WTC11 (cell line): ENCODE data around the gene RPL11. TPM values are rescaled to one million over a fixed set of nuclear protein-coding genes. Genes with fewer than 3 reads are reported as not detected.

Source experiments
- ATAC-seq: fragments of 200-7000 bp; cut with Tn5 transposase; 2 replicates; pipeline ENCODE4 v1.10.0; 2021; ENCODE audit warnings: mild to moderate bottlenecking, moderate library complexity
- CTCF ChIA-PET: fragments of 300-600 bp; sonication (Branson Sonifier 250); formaldehyde crosslinking; loops from one replicate; lab custom pipeline; 2021; ENCODE audit warnings: antibody characterized with exemption; lab: Charles Lee
- POLR2A ChIA-PET: fragments of 350-600 bp; sonication (Branson Sonifier 250); formaldehyde crosslinking; loops from one replicate; lab custom pipeline; 2021; ENCODE audit warnings: antibody characterized with exemption; lab: Charles Lee
- DNase-seq: peaks from one replicate; pipeline ENCODE4 v3.0.0; 2021; ENCODE audit warnings: low spot score
- H3K27ac Mint-ChIP-seq: 2 replicates; pipeline ENCODE4 v1.8.0; 2021; ENCODE audit warnings: mixed read lengths
- H3K27me3 Mint-ChIP-seq: 2 replicates; pipeline ENCODE4 v1.8.0; 2021; ENCODE audit warnings: low read depth, mild to moderate bottlenecking, moderate library complexity, mixed read lengths
- H3K36me3 Mint-ChIP-seq: 2 replicates; pipeline ENCODE4 v1.8.0; 2021; ENCODE audit warnings: mixed read lengths
- H3K4me1 Mint-ChIP-seq: 2 replicates; pipeline ENCODE4 v1.8.0; 2022; ENCODE audit warnings: mixed read lengths
- H3K4me3 Mint-ChIP-seq: 2 replicates; pipeline ENCODE4 v1.8.0; 2021; ENCODE audit warnings: mild to moderate bottlenecking, moderate library complexity, mixed read lengths
- H3K9me3 Mint-ChIP-seq: 2 replicates; pipeline ENCODE4 v1.8.0; 2021; ENCODE audit warnings: mixed read lengths
- FOXP1 ChIP-seq: sonication (generic); formaldehyde crosslinking; IDR thresholded peaks from 2 replicates; pipeline ENCODE4 v1.8.0; 2022; ENCODE audit warnings: missing genetic modification reagents, mild to moderate bottlenecking, moderate library complexity, borderline replicate concordance
- HMGA2 ChIP-seq: fragments of 250-450 bp; sonication (Bioruptor Pico); IDR thresholded peaks from 2 replicates; pipeline ENCODE4 v1.4.0; 2021; ENCODE audit warnings: mild to moderate bottlenecking, moderate library complexity
- NFATC4 ChIP-seq: fragments of 250-450 bp; sonication (Bioruptor Pico); IDR thresholded peaks from 2 replicates; pipeline ENCODE4 v1.9.0; 2021; ENCODE audit warnings: mild to moderate bottlenecking
- NFYB ChIP-seq: sonication (generic); formaldehyde crosslinking; conservative IDR thresholded peaks from 2 replicates; pipeline ENCODE4 v1.8.0; 2022; ENCODE audit warnings: low read depth, missing genetic modification reagents
- SMAD3 ChIP-seq: sonication (generic); formaldehyde crosslinking; IDR thresholded peaks from 2 replicates; pipeline ENCODE4 v1.8.0; 2022; ENCODE audit warnings: missing genetic modification reagents, mild to moderate bottlenecking, borderline replicate concordance
- TCF7 ChIP-seq: sonication (generic); formaldehyde crosslinking; IDR thresholded peaks from 2 replicates; pipeline ENCODE4 v1.8.0; 2022; ENCODE audit warnings: mild to moderate bottlenecking, low read depth, missing genetic modification reagents, moderate library complexity
- TEAD4 ChIP-seq: sonication (generic); formaldehyde crosslinking; IDR thresholded peaks from 2 replicates; pipeline ENCODE4 v1.8.0; 2022; ENCODE audit warnings: mild to moderate bottlenecking, missing genetic modification reagents
- ZNF396 ChIP-seq: fragments of 250-450 bp; sonication (Bioruptor Pico); IDR thresholded peaks from 2 replicates; pipeline ENCODE4 v1.8.0; 2021; ENCODE audit warnings: mild to moderate bottlenecking, moderate library complexity, borderline replicate concordance
- ZNF671 ChIP-seq: fragments of 250-450 bp; sonication (Bioruptor Pico); IDR thresholded peaks from 2 replicates; pipeline ENCODE4 v1.8.0; 2021; ENCODE audit warnings: mild to moderate bottlenecking
- total RNA-seq: library from RNA; stranded (reverse); gene quantifications from 3 replicates; pipeline ENCODE4 v1.2.3, GENCODE V29; 2021
- TF ChIP-seq, protein P1 (sequence below): fragments of 250-450 bp; sonication (Bioruptor Pico); IDR thresholded peaks from 2 replicates; pipeline ENCODE4 v1.9.0; 2021; ENCODE audit warnings: mild to moderate bottlenecking, borderline replicate concordance
- TF ChIP-seq, protein P2 (sequence below): sonication (generic); formaldehyde crosslinking; IDR thresholded peaks from 2 replicates; pipeline ENCODE4 v1.8.0; 2023; ENCODE audit warnings: missing genetic modification reagents, mild to moderate bottlenecking, borderline replicate concordance
- TF ChIP-seq, protein P3 (sequence below): sonication (generic); formaldehyde crosslinking; IDR thresholded peaks from 2 replicates; pipeline ENCODE4 v1.8.0; 2022; ENCODE audit warnings: mild to moderate bottlenecking, missing genetic modification reagents
- TF ChIP-seq, protein P4 (sequence below): fragments of 250-450 bp; sonication (Bioruptor Pico); IDR thresholded peaks from 2 replicates; pipeline ENCODE4 v2.1.2; 2022; ENCODE audit warnings: mild to moderate bottlenecking, moderate library complexity
- TF ChIP-seq, protein P5 (sequence below): sonication (generic); formaldehyde crosslinking; IDR thresholded peaks from 2 replicates; pipeline ENCODE4 v1.8.1; 2022; ENCODE audit warnings: missing genetic modification reagents, borderline replicate concordance
- TF ChIP-seq, protein P6 (sequence below): sonication (generic); formaldehyde crosslinking; IDR thresholded peaks from 2 replicates; pipeline ENCODE4 v1.8.1; 2023; ENCODE audit warnings: mild to moderate bottlenecking, moderate library complexity, missing genetic modification reagents

RPL11 gene
- total RNA-seq, 1 experiment from 2014 or later: 1,406 TPM

DNA sequence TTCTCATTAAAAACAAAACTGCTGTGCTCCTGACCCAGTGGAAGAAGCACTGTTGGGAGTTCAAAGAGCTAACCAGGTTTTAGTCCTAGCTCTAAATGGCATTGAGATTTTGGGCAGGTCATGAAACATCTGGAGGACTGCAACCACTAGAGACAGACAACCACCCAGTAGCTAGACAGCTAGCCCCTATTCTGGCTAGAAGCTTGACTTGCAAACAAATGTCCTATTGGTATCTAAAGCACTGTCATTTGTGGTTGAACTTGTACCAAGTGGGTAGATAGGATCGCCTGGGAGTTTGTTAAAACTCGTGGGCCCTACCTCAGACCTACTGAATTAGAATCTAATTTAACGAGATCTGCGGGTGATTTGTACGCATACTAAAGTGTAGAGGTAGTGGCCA is 6.9 kb downstream of the RPL11 start:
- DNase-seq (no peak), ATAC-seq (no peak)
- no peak overlapping the region for H3K4me3 Mint-ChIP-seq
- TF ChIP-seq NFATC4 (CRISPR knock-in tag): 0 out of 2 replicates have a peak, but pooled peaks have one; percentile 4
- no peak for TF ChIP-seq TEAD4
- TF ChIP-seq, protein P1, sequence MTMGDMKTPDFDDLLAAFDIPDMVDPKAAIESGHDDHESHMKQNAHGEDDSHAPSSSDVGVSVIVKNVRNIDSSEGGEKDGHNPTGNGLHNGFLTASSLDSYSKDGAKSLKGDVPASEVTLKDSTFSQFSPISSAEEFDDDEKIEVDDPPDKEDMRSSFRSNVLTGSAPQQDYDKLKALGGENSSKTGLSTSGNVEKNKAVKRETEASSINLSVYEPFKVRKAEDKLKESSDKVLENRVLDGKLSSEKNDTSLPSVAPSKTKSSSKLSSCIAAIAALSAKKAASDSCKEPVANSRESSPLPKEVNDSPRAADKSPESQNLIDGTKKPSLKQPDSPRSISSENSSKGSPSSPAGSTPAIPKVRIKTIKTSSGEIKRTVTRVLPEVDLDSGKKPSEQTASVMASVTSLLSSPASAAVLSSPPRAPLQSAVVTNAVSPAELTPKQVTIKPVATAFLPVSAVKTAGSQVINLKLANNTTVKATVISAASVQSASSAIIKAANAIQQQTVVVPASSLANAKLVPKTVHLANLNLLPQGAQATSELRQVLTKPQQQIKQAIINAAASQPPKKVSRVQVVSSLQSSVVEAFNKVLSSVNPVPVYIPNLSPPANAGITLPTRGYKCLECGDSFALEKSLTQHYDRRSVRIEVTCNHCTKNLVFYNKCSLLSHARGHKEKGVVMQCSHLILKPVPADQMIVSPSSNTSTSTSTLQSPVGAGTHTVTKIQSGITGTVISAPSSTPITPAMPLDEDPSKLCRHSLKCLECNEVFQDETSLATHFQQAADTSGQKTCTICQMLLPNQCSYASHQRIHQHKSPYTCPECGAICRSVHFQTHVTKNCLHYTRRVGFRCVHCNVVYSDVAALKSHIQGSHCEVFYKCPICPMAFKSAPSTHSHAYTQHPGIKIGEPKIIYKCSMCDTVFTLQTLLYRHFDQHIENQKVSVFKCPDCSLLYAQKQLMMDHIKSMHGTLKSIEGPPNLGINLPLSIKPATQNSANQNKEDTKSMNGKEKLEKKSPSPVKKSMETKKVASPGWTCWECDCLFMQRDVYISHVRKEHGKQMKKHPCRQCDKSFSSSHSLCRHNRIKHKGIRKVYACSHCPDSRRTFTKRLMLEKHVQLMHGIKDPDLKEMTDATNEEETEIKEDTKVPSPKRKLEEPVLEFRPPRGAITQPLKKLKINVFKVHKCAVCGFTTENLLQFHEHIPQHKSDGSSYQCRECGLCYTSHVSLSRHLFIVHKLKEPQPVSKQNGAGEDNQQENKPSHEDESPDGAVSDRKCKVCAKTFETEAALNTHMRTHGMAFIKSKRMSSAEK (CRISPR knock-in tag): 0 out of 2 replicates have a peak, but pooled peaks have one; percentile 57
- TF ChIP-seq, all 79 proteins: peak for 2
- Mint-ChIP-seq H3K27ac (peak overlapping the region; percentile 78), H3K27me3 (no peaks in the 10 kb centered on the region), H3K4me1 (peaks cover 38% of the 10 kb centered on the region), H3K9me3 (no peaks in the 10 kb centered on the region), H3K36me3 (peaks cover 89% of the 10 kb centered on the region)
- ChIA-PET CTCF (interaction anchor here (0.6 to 2.4 kb wide), 6 partner anchors 20 to 831 kb away, joined by 3 to 12 read pairs (median 4); no protein-coding TSS in a partner anchor), POLR2A (interaction anchor here (0.9 kb wide), 1 partner anchor 100 kb away, joined by 3 read pairs; no protein-coding TSS in a partner anchor)

DNA sequence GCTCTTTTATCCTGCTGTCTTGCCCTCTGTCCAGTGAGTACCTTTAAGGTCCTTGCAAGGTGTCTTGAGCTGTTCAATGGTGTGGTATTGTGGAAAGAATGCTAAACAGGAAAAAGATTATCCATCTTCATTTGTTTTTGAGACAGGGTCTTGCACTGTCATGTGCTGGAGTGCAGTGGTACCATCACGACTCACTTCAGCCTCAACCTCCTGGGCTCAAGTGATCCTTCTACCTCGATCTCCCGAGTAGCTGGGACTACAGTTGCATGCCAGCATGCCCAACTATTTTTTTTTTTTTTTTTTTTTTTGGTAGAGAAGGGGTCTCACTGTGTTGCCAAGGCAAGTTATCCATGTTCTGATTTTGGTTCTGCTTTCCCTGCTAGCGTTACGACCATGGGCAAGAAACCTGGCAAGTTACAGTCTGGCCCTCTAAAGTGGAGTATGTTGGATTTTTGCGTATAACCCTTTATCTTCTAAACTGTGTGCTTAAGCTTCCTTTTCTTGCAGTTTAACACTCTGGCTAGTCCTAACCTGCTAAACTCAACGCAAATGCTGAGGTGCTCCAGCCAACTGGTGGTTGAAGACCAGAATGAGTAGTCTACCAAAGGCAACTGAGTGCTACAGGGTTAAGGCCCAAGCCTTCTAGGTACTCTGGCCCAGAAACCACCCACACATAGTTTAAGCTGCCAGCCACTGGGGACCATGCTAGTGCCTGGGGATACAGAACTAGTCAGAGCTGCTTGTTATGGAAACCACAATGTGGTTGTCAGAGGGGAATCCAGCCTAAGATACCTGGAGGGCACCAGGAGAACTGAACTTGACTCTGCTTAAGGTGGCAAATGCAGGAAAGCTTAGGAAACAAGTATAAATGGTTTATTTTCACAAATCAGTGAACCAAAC is 7.9 kb downstream of the RPL11 start:
- no peaks in the 10 kb centered on the region for H3K9me3 Mint-ChIP-seq
- H3K27ac Mint-ChIP-seq: peak overlapping the region; percentile 83
- DNase-seq (no peak), ATAC-seq (peak; percentile 6; the same call in 1 of the 2 replicates)
- POLR2A ChIA-PET: interaction anchor here (0.5 to 1.2 kb wide), 4 partner anchors 34 to 1156 kb away, joined by 3 to 6 read pairs (median 3); no protein-coding TSS in a partner anchor
- peaks cover 27% of the 10 kb centered on the region for H3K4me1 Mint-ChIP-seq
- CTCF ChIA-PET: interaction anchor here (0.6 to 2.4 kb wide), 6 partner anchors 8 to 154 kb away, joined by 3 to 12 read pairs (median 4); partner anchors contain the start of gene RPL11
- H3K36me3 Mint-ChIP-seq: peaks cover 81% of the 10 kb centered on the region
- H3K27me3 Mint-ChIP-seq: no peaks in the 10 kb centered on the region
- no peak overlapping the region for H3K4me3 Mint-ChIP-seq
- TF ChIP-seq, protein P2, sequence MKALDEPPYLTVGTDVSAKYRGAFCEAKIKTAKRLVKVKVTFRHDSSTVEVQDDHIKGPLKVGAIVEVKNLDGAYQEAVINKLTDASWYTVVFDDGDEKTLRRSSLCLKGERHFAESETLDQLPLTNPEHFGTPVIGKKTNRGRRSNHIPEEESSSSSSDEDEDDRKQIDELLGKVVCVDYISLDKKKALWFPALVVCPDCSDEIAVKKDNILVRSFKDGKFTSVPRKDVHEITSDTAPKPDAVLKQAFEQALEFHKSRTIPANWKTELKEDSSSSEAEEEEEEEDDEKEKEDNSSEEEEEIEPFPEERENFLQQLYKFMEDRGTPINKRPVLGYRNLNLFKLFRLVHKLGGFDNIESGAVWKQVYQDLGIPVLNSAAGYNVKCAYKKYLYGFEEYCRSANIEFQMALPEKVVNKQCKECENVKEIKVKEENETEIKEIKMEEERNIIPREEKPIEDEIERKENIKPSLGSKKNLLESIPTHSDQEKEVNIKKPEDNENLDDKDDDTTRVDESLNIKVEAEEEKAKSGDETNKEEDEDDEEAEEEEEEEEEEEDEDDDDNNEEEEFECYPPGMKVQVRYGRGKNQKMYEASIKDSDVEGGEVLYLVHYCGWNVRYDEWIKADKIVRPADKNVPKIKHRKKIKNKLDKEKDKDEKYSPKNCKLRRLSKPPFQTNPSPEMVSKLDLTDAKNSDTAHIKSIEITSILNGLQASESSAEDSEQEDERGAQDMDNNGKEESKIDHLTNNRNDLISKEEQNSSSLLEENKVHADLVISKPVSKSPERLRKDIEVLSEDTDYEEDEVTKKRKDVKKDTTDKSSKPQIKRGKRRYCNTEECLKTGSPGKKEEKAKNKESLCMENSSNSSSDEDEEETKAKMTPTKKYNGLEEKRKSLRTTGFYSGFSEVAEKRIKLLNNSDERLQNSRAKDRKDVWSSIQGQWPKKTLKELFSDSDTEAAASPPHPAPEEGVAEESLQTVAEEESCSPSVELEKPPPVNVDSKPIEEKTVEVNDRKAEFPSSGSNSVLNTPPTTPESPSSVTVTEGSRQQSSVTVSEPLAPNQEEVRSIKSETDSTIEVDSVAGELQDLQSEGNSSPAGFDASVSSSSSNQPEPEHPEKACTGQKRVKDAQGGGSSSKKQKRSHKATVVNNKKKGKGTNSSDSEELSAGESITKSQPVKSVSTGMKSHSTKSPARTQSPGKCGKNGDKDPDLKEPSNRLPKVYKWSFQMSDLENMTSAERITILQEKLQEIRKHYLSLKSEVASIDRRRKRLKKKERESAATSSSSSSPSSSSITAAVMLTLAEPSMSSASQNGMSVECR (CRISPR knock-in tag): no peak
- TF ChIP-seq FOXP1 (CRISPR knock-in tag) (no peak), SMAD3 (no peak), NFYB (CRISPR knock-in tag) (no peak), TCF7 (CRISPR knock-in tag) (no peak), ZNF396 (no peak), HMGA2 (CRISPR knock-in tag) (no peak), ZNF671 (CRISPR knock-in tag) (0 out of 2 replicates have a peak, but pooled peaks have one; percentile 41)
- TF ChIP-seq, protein P3, sequence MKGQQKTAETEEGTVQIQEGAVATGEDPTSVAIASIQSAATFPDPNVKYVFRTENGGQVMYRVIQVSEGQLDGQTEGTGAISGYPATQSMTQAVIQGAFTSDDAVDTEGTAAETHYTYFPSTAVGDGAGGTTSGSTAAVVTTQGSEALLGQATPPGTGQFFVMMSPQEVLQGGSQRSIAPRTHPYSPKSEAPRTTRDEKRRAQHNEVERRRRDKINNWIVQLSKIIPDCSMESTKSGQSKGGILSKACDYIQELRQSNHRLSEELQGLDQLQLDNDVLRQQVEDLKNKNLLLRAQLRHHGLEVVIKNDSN (CRISPR knock-in tag): no peak
- TF ChIP-seq, protein P4, sequence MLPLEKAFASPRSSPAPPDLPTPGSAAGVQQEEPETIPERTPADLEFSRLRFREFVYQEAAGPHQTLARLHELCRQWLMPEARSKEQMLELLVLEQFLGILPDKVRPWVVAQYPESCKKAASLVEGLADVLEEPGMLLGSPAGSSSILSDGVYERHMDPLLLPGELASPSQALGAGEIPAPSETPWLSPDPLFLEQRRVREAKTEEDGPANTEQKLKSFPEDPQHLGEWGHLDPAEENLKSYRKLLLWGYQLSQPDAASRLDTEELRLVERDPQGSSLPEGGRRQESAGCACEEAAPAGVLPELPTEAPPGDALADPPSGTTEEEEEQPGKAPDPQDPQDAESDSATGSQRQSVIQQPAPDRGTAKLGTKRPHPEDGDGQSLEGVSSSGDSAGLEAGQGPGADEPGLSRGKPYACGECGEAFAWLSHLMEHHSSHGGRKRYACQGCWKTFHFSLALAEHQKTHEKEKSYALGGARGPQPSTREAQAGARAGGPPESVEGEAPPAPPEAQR (CRISPR knock-in tag): no peak
- TF ChIP-seq, protein P5, sequence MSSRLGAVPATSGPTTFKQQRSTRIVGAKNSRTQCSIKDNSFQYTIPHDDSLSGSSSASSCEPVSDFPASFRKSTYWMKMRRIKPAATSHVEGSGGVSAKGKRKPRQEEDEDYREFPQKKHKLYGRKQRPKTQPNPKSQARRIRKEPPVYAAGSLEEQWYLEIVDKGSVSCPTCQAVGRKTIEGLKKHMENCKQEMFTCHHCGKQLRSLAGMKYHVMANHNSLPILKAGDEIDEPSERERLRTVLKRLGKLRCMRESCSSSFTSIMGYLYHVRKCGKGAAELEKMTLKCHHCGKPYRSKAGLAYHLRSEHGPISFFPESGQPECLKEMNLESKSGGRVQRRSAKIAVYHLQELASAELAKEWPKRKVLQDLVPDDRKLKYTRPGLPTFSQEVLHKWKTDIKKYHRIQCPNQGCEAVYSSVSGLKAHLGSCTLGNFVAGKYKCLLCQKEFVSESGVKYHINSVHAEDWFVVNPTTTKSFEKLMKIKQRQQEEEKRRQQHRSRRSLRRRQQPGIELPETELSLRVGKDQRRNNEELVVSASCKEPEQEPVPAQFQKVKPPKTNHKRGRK (CRISPR knock-in tag): no peak
- TF ChIP-seq, protein P6, sequence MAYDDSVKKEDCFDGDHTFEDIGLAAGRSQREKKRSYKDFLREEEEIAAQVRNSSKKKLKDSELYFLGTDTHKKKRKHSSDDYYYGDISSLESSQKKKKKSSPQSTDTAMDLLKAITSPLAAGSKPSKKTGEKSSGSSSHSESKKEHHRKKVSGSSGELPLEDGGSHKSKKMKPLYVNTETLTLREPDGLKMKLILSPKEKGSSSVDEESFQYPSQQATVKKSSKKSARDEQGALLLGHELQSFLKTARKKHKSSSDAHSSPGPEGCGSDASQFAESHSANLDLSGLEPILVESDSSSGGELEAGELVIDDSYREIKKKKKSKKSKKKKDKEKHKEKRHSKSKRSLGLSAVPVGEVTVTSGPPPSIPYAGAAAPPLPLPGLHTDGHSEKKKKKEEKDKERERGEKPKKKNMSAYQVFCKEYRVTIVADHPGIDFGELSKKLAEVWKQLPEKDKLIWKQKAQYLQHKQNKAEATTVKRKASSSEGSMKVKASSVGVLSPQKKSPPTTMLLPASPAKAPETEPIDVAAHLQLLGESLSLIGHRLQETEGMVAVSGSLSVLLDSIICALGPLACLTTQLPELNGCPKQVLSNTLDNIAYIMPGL (CRISPR knock-in tag): no peak
